ENCODE measurements around the gene GPR35.

DNA sequence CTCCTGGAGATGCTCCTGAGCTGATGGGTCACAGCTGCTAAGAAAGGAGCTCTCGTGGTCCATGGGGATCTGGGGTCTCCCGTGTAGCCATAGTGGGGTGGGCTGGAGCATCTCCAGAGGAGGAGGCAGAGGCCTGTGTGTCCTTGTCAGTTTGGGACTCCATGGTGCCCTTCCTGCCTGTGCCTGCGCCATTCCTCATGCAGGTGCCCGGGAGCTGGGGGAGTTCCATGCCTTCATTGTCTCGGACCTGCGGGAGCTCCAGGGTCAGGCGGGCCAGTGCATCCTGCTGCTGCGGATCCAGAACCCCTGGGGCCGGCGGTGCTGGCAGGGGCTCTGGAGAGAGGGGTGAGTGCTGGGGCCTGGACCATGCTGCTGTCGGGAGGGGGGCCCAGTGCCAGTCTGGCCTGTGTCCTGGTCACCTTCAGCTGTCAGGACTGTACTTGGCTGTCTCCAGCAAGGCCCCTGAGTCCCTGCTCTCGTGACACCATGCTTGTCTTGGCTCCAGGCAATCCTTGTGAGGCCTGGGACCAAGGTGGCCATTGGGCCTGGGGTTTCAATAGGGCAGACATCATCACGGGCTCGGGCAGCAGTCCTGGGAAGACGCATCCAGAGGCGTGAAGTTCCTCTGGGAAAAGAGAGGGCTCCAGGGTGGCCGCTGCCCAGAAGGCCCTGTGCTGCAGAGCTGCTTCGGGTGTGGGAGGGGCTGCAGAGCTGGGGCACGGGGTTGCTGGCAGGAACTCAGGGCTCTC lies 31.4 kb upstream of the GPR35 start:
- TF ChIP-seq, protein P1, sequence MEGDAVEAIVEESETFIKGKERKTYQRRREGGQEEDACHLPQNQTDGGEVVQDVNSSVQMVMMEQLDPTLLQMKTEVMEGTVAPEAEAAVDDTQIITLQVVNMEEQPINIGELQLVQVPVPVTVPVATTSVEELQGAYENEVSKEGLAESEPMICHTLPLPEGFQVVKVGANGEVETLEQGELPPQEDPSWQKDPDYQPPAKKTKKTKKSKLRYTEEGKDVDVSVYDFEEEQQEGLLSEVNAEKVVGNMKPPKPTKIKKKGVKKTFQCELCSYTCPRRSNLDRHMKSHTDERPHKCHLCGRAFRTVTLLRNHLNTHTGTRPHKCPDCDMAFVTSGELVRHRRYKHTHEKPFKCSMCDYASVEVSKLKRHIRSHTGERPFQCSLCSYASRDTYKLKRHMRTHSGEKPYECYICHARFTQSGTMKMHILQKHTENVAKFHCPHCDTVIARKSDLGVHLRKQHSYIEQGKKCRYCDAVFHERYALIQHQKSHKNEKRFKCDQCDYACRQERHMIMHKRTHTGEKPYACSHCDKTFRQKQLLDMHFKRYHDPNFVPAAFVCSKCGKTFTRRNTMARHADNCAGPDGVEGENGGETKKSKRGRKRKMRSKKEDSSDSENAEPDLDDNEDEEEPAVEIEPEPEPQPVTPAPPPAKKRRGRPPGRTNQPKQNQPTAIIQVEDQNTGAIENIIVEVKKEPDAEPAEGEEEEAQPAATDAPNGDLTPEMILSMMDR (IDR thresholded peaks at IDR 0.05): no peak
- no peak for TF ChIP-seq POLR2A (IDR thresholded peaks at IDR 0.05; ENCODE audit: low read depth)
